Suprapubic skin (tissue), 3 donors: ENCODE data around the gene CR2.

Experiments used
- CTCF ChIP-seq, 2 donors: fragments of 200-600 bp in 1 of 2; fragments of 450-650 bp in 1 of 2; sonication (generic) in 1 of 2; IDR thresholded peaks; one replicate each; pipeline ENCODE4 v1.5.1; 2016 to 2019; ENCODE audit warnings: antibody characterized with exemption in 2 of 2, mild to moderate bottlenecking in 1 of 2, moderate library complexity in 1 of 2
- POLR2AphosphoS5 ChIP-seq, 3 donors: sonication (generic); formaldehyde crosslinking; IDR thresholded peaks; one replicate each; pipeline ENCODE4 v1.6.1; 2017; ENCODE audit warnings: antibody characterized with exemption in 3 of 3

- TF ChIP-seq CTCF (IDR thresholded peaks at IDR 0.05) (no peak), POLR2AphosphoS5 (IDR thresholded peaks at IDR 0.05) (no peak)
Observed at GRCh38 chr1:207440626-207441025, 13.5 kb upstream of the CR2 start.
